HCT116 (cell line): ENCODE results near the gene ZNHIT1. TPM values are rescaled to one million over a fixed set of nuclear protein-coding genes. Genes with fewer than 3 reads are reported as not detected.

Source experiments
- ATAC-seq: fragments of 200-7000 bp; cut with Tn5 transposase; 2 replicates; pipeline ENCODE4 v1.9.1; 2020; ENCODE audit warnings: mild to moderate bottlenecking, moderate library complexity
- BruUV-seq: library from RNA; stranded (reverse); fragments of 400-500 nt; replicated peaks from 2 replicates; lab custom pipeline; 2021; lab: Mats Ljungman, UMichigan
- CTCF ChIA-PET: fragments of 300-600 bp; sonication (Branson Sonifier 250); formaldehyde crosslinking; loops from one replicate; lab custom pipeline; 2021; ENCODE audit warnings: antibody characterized with exemption; lab: Charles Lee
- POLR2A ChIA-PET: fragments of 300-600, 350-600 bp; sonication (Branson Sonifier 250); formaldehyde crosslinking; loops from one replicate; lab custom pipeline; 2021; ENCODE audit warnings: antibody characterized with exemption; lab: Charles Lee
- RAD21 ChIA-PET, 2 experiments: fragments of 300-600 bp; sonication (Branson Sonifier 250); formaldehyde crosslinking; loops; one replicate each; lab custom pipeline; 2023; ENCODE audit warnings: low total read pairs in 2 of 2; ENCODE audit not compliant: uncharacterized antibody in 2 of 2, unreplicated experiment in 2 of 2, low non-redundant PET in 1 of 2; lab: Charles Lee
- DNase-seq: peaks from one replicate; pipeline ENCODE4 v3.0.0-alpha.2; 2010; ENCODE audit warnings: low read depth, low spot score
- H2AFZ ChIP-seq: fragments of 200-600 bp; shearing (Covaris generic), sonication (generic); 2 replicates; pipeline ENCODE4 v1.6.1; 2017; ENCODE audit warnings: low read depth, mixed run types, mixed read lengths, antibody characterized with exemption, low read length; ENCODE audit not compliant: poor library complexity, severe bottlenecking
- H3K27ac ChIP-seq: 2 replicates; pipeline ENCODE4 v1.5.1; 2012; ENCODE audit warnings: low read depth, low read length
- H3K27me3 ChIP-seq: fragments of 200-600 bp; sonication (generic); 2 replicates; pipeline ENCODE4 v1.6.1; 2016; ENCODE audit warnings: mixed run types, low read length, mixed read lengths; ENCODE audit not compliant: insufficient read depth
- H3K36me3 ChIP-seq, 2 experiments: fragments of 200-500 bp in 1 of 2; fragments of 200-600 bp in 1 of 2; sonication (Bioruptor generic) in 1 of 2; sonication (generic) in 1 of 2; 2 replicates each; pipeline versions ENCODE4 v1.5.1 to v1.6.1; 2014 to 2016; ENCODE audit warnings: low read length in 2 of 2, inconsistent platforms in 1 of 2, mixed read lengths in 1 of 2, mixed run types in 1 of 2; ENCODE audit not compliant: insufficient read depth in 2 of 2, control insufficient read depth in 1 of 2
- H3K4me1 ChIP-seq, 2 experiments: fragments of 200-600 bp in 1 of 2; sonication (generic) in 1 of 2; 2 replicates each; pipeline versions ENCODE4 v1.5.1 to v1.6.1; 2012 to 2017; ENCODE audit warnings: low read length in 2 of 2, inconsistent platforms in 1 of 2, mild to moderate bottlenecking in 1 of 2, mixed read lengths in 1 of 2, mixed run types in 1 of 2, moderate library complexity in 1 of 2; ENCODE audit not compliant: insufficient read depth in 2 of 2, control insufficient read depth in 1 of 2
- H3K4me2 ChIP-seq: fragments of 200-600 bp; sonication (generic); 2 replicates; pipeline ENCODE4 v1.6.1; 2017; ENCODE audit warnings: mixed run types, low read length, mixed read lengths
- H3K4me3 ChIP-seq, 2 experiments: fragments of 200-600 bp in 1 of 2; sonication (generic) in 1 of 2; replicated peaks in 1 of 2; 2 replicates each; pipeline ENCODE4 v1.5.1; 2011 to 2016; ENCODE audit warnings: low read length in 2 of 2, control low read depth in 1 of 2, low read depth in 1 of 2, mild to moderate bottlenecking in 1 of 2, mixed read lengths in 1 of 2, mixed run types in 1 of 2
- H3K79me2 ChIP-seq: fragments of 200-600 bp; sonication (generic); 2 replicates; pipeline ENCODE4 v1.6.1; 2017; ENCODE audit warnings: mild to moderate bottlenecking, mixed run types, low read length, moderate library complexity, mixed read lengths; ENCODE audit not compliant: insufficient read depth
- H3K9ac ChIP-seq: fragments of 200-600 bp; sonication (generic); 2 replicates; pipeline ENCODE4 v1.6.1; 2016; ENCODE audit warnings: low read length, mixed read lengths
- H3K9me2 ChIP-seq: fragments of 200-600 bp; sonication (generic), shearing (Covaris generic); 2 replicates; pipeline ENCODE4 v1.6.1; 2017; ENCODE audit warnings: mixed run types, mild to moderate bottlenecking, moderate library complexity; ENCODE audit not compliant: insufficient read depth
- H3K9me3 ChIP-seq, 2 experiments: fragments of 200-500 bp in 1 of 2; fragments of 200-600 bp in 1 of 2; sonication (Bioruptor generic) in 1 of 2; sonication (generic) in 1 of 2; 2 replicates each; pipeline ENCODE4 v1.6.1; 2014 to 2017; ENCODE audit warnings: low read length in 2 of 2, mixed read lengths in 2 of 2, inconsistent platforms in 1 of 2, low read depth in 1 of 2, mild to moderate bottlenecking in 1 of 2, mixed run types in 1 of 2, moderate library complexity in 1 of 2; ENCODE audit not compliant: control insufficient read depth in 1 of 2, insufficient read depth in 1 of 2
- H4K20me1 ChIP-seq: fragments of 200-600 bp; sonication (generic), shearing (Covaris generic); 2 replicates; pipeline ENCODE4 v1.6.1; 2017; ENCODE audit warnings: mixed run types, mild to moderate bottlenecking, moderate library complexity; ENCODE audit not compliant: insufficient read depth
- CBX3 ChIP-seq: IDR thresholded peaks from 2 replicates; pipeline ENCODE4 v1.6.1; 2012; ENCODE audit warnings: low read depth
- CEBPB ChIP-seq: IDR thresholded peaks from 2 replicates; pipeline ENCODE4 v1.6.1; 2012; ENCODE audit warnings: low read depth
- ELF1 ChIP-seq: IDR thresholded peaks from 2 replicates; pipeline ENCODE4 v1.6.1; 2012; ENCODE audit warnings: low read depth, borderline replicate concordance
- EZH2 ChIP-seq: fragments of 200-600 bp; sonication (generic); IDR thresholded peaks from 2 replicates; pipeline ENCODE4 v1.6.1; 2017; ENCODE audit warnings: antibody characterized with exemption, mixed run types
- EZH2phosphoT487 ChIP-seq: fragments of 200-600 bp; IDR thresholded peaks from 2 replicates; pipeline ENCODE4 v1.6.1; 2018; ENCODE audit warnings: antibody characterized with exemption, borderline replicate concordance
- FOSL1 ChIP-seq: IDR thresholded peaks from 2 replicates; pipeline ENCODE4 v1.6.1; 2012; ENCODE audit warnings: low read depth
- POLR2A ChIP-seq: IDR thresholded peaks from 2 replicates; pipeline ENCODE4 v1.7.0; 2011; ENCODE audit warnings: borderline replicate concordance; ENCODE audit not compliant: insufficient read depth, insufficient read length; ENCODE audit errors: extremely low read depth
- SRF ChIP-seq: IDR thresholded peaks from 2 replicates; pipeline ENCODE4 v1.6.1; 2012; ENCODE audit warnings: low read depth
- YY1 ChIP-seq: IDR thresholded peaks from 2 replicates; pipeline ENCODE4 v1.6.1; 2011; ENCODE audit warnings: low read length, low read depth, moderate library complexity, mild to moderate bottlenecking; ENCODE audit not compliant: insufficient replicate concordance; ENCODE audit errors: extremely low read depth
- ZFX ChIP-seq: fragments of 450-650 bp; IDR thresholded peaks from 2 replicates; pipeline ENCODE4 v1.6.1; 2017
- intact Hi-C: fragments of 100-400 bp; cut with micrococcal nuclease; formaldehyde crosslinking; loops from 2 replicates; pipeline ENCODE4 v1.10.0; 2022
- total RNA-seq: library from RNA; stranded (reverse); gene quantifications from one replicate; pipeline ENCODE4 v1.2.1, GENCODE V29; 2021; ENCODE audit not compliant: unreplicated experiment
- TF ChIP-seq, protein P1 (sequence below): IDR thresholded peaks from 2 replicates; pipeline ENCODE4 v1.6.1; 2012
- TF ChIP-seq, protein P2 (sequence below): IDR thresholded peaks from 2 replicates; pipeline ENCODE4 v1.6.1; 2011; ENCODE audit warnings: mild to moderate bottlenecking, low read length, moderate library complexity; ENCODE audit not compliant: insufficient replicate concordance; ENCODE audit errors: extremely low read depth
- TF ChIP-seq, protein P3 (sequence below): IDR thresholded peaks from 2 replicates; pipeline ENCODE4 v1.6.1; 2012

The ZNHIT1 gene
- total RNA-seq, 1 experiment from 2014 or later = 69.4 TPM

DNA sequence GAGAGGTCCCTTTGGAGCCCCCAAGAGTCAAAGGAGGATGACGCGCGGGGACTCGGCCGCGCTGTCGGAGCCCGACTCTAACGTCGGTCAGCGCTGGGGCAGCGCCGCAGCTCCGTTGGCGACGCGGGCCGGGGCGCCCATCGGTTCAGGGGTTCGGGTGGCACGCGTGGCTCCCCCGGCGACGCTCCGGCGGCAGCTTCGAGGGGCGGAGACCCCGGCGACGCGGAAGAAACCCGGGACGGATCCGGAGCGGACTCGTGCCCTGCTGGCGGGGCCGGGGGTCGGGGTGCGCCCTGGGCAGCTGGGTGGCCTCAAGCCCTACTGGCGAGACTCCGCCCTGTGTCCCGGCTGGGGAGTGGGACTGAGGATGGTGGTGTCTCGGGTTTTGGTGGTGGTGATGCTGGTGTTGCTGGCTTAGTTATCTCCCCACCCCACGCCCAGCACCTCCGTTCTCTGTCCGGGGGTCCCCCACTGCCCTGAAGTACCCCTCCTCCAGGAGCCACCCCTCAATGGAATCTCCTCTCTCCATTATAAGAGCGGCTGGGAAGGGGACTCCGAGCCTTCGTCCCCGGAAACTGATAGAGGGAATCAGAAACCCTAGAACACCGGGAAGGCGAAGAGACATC is 37.7 kb upstream of the ZNHIT1 start, which contains the start of gene NAT16:
NAT16 (minus strand) TSS at position 164 of the 626 bp plus-strand sequence. CDS start 5,486 bp downstream, outside the sequence.
- TF ChIP-seq SRF (no peak), CBX3 (no peak), EZH2 (no peak), ZFX (no peak), CEBPB (no peak), EZH2phosphoT487 (no peak), FOSL1 (no peak), ELF1 (no peak), YY1 (no peak), POLR2A (no peak)
- TF ChIP-seq, protein P1, sequence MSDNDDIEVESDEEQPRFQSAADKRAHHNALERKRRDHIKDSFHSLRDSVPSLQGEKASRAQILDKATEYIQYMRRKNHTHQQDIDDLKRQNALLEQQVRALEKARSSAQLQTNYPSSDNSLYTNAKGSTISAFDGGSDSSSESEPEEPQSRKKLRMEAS = no peak
- TF ChIP-seq, protein P2, sequence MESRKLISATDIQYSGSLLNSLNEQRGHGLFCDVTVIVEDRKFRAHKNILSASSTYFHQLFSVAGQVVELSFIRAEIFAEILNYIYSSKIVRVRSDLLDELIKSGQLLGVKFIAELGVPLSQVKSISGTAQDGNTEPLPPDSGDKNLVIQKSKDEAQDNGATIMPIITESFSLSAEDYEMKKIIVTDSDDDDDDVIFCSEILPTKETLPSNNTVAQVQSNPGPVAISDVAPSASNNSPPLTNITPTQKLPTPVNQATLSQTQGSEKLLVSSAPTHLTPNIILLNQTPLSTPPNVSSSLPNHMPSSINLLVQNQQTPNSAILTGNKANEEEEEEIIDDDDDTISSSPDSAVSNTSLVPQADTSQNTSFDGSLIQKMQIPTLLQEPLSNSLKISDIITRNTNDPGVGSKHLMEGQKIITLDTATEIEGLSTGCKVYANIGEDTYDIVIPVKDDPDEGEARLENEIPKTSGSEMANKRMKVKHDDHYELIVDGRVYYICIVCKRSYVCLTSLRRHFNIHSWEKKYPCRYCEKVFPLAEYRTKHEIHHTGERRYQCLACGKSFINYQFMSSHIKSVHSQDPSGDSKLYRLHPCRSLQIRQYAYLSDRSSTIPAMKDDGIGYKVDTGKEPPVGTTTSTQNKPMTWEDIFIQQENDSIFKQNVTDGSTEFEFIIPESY = no peak
- TF ChIP-seq, protein P3, sequence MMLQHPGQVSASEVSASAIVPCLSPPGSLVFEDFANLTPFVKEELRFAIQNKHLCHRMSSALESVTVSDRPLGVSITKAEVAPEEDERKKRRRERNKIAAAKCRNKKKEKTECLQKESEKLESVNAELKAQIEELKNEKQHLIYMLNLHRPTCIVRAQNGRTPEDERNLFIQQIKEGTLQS = no peak
- Histone ChIP-seq H3K27ac (no peak within 1 kb of the TSS), H3K9me3 (no peaks in the 10 kb centered on the region), H3K4me3 (no peak within 1 kb of the TSS), H4K20me1 (no peaks in the 10 kb centered on the region), H3K27me3 (no peaks in the 10 kb centered on the region), H3K9me2 (no peaks in the 10 kb centered on the region), H3K4me2 (no peak within 1 kb of the TSS), H3K9ac (no peak within 1 kb of the TSS), H2AFZ (no peak within 1 kb of the TSS), H3K36me3 (no peaks in the 10 kb centered on the region), H3K79me2 (no peaks in the 10 kb centered on the region), H3K4me1 (peaks cover 6 to 19% of the 10 kb centered on the region in 2 experiments; a peak in 3 of 4 replicates)
- CTCF ChIA-PET = no interaction called here
- ATAC-seq (no peak), DNase-seq (no peak)
- POLR2A ChIA-PET = no interaction called here
- RAD21 ChIA-PET = no interaction called here
- intact Hi-C loops = no loop called here
- no TSS peak for BruUV-seq
